Suprapubic skin (tissue), 4 donors: Measurements from ENCODE around the gene ALG14.

Source experiments
- CTCF ChIP-seq, 2 donors: fragments of 200-600 bp in 1 of 2; fragments of 450-650 bp in 1 of 2; sonication (generic) in 1 of 2; IDR thresholded peaks; one replicate each; pipeline ENCODE4 v1.5.1; 2016 to 2019; ENCODE audit warnings: antibody characterized with exemption in 2 of 2, mild to moderate bottlenecking in 1 of 2, moderate library complexity in 1 of 2
- EP300 ChIP-seq: sonication (generic); formaldehyde crosslinking; IDR thresholded peaks from one replicate; pipeline ENCODE4 v1.6.1; 2017; ENCODE audit warnings: antibody characterized with exemption
- POLR2A ChIP-seq, 2 donors: fragments of 450-650 bp; IDR thresholded peaks; one replicate each; pipeline ENCODE4 v1.6.1; 2017; ENCODE audit warnings: antibody characterized with exemption in 2 of 2, mild to moderate bottlenecking in 2 of 2, moderate library complexity in 2 of 2
- POLR2AphosphoS5 ChIP-seq, 3 donors: sonication (generic); formaldehyde crosslinking; IDR thresholded peaks; one replicate each; pipeline ENCODE4 v1.6.1; 2017; ENCODE audit warnings: antibody characterized with exemption in 3 of 3

- TF ChIP-seq POLR2A (IDR thresholded peaks at IDR 0.05) (no peak), CTCF (IDR thresholded peaks at IDR 0.05) (no peak), EP300 (no peak), POLR2AphosphoS5 (IDR thresholded peaks at IDR 0.05) (no peak)
Observed at GRCh38 chr1:95048317-95048716, 24.4 kb downstream of the ALG14 start.
